ENCODE data around the gene RSPH1. TPM values are rescaled to one million over a fixed set of nuclear protein-coding genes. Genes with fewer than 3 reads are reported as not detected.
A peak's percentile ranks its signal among the peaks of the same experiment; 100 is the strongest.

Gene RSPH1
- total RNA-seq = not detected

- peak; percentile 99 for DNase-seq
- Mint-ChIP-seq H3K4me3 (peak within 1 kb of the TSS; percentile 89), H3K36me3 (ENCODE audit: insufficient read depth) (no peaks in the 10 kb centered on the region), H3K9me3 (no peaks in the 10 kb centered on the region), H3K27me3 (ENCODE audit: low read depth) (no peaks in the 10 kb centered on the region), H3K4me1 (ENCODE audit: low read depth) (peaks cover 13% of the 10 kb centered on the region)
- peak; percentile 99 for ATAC-seq
Measured at GRCh38 chr21:42496120-42496838, at the start of gene RSPH1. Gene RSPH1 (minus strand): TSS chr21:42496224. CDS start chr21:42496186, 38 bp downstream.

GRCh38 chr21:42545745-42546144 is 49.7 kb upstream of the RSPH1 start:
- ATAC-seq = no peak
- peaks cover 2% of the 10 kb centered on the region for H3K4me1 Mint-ChIP-seq (ENCODE audit: low read depth)
- DNase-seq = no peak
- H3K27me3 Mint-ChIP-seq (ENCODE audit: low read depth) = no peaks in the 10 kb centered on the region
- H3K36me3 Mint-ChIP-seq (ENCODE audit: insufficient read depth) = peaks cover 38% of the 10 kb centered on the region
- H3K4me3 Mint-ChIP-seq = no peak overlapping the region
- H3K9me3 Mint-ChIP-seq = no peaks in the 10 kb centered on the region

GRCh38 chr21:42545317-42545716 is 49.3 kb upstream of the RSPH1 start:
- no peak overlapping the region for H3K4me3 Mint-ChIP-seq
- DNase-seq (no peak), ATAC-seq (no peak)
- peaks cover 38% of the 10 kb centered on the region for H3K36me3 Mint-ChIP-seq (ENCODE audit: insufficient read depth)
- H3K9me3 Mint-ChIP-seq = no peaks in the 10 kb centered on the region
- peaks cover 2% of the 10 kb centered on the region for H3K4me1 Mint-ChIP-seq (ENCODE audit: low read depth)
- no peaks in the 10 kb centered on the region for H3K27me3 Mint-ChIP-seq (ENCODE audit: low read depth)

GRCh38 chr21:42544544-42544943 is 48.5 kb upstream of the RSPH1 start:
- peaks cover 2% of the 10 kb centered on the region for H3K4me1 Mint-ChIP-seq (ENCODE audit: low read depth)
- H3K9me3 Mint-ChIP-seq = no peaks in the 10 kb centered on the region
- no peak for DNase-seq
- H3K4me3 Mint-ChIP-seq = no peak overlapping the region
- H3K36me3 Mint-ChIP-seq (ENCODE audit: insufficient read depth) = peaks cover 40% of the 10 kb centered on the region
- H3K27me3 Mint-ChIP-seq (ENCODE audit: low read depth) = no peaks in the 10 kb centered on the region
- no peak for ATAC-seq

GRCh38 chr21:42543106-42543847 is 47.3 kb upstream of the RSPH1 start:
- no peak for ATAC-seq
- peaks cover 33% of the 10 kb centered on the region for H3K36me3 Mint-ChIP-seq (ENCODE audit: insufficient read depth)
- H3K4me3 Mint-ChIP-seq = no peak overlapping the region

GRCh38 chr21:42542596-42542995 is 46.6 kb upstream of the RSPH1 start:
- DNase-seq = no peak
- Mint-ChIP-seq H3K4me1 (ENCODE audit: low read depth) (peaks cover 5% of the 10 kb centered on the region), H3K9me3 (no peaks in the 10 kb centered on the region), H3K27me3 (ENCODE audit: low read depth) (no peaks in the 10 kb centered on the region), H3K4me3 (no peak overlapping the region), H3K36me3 (ENCODE audit: insufficient read depth) (peaks cover 32% of the 10 kb centered on the region)
- ATAC-seq = no peak

More at GRCh38 chr21:42543106-42543847, 47.3 kb upstream of the RSPH1 start:
- Mint-ChIP-seq H3K27me3 (ENCODE audit: low read depth) (no peaks in the 10 kb centered on the region), H3K9me3 (no peaks in the 10 kb centered on the region), H3K4me1 (ENCODE audit: low read depth) (peaks cover 3% of the 10 kb centered on the region)
- no peak for DNase-seq

- peaks cover 32% of the 10 kb centered on the region for H3K36me3 Mint-ChIP-seq (ENCODE audit: insufficient read depth)
- peaks cover 5% of the 10 kb centered on the region for H3K4me1 Mint-ChIP-seq (ENCODE audit: low read depth)
- H3K27me3 Mint-ChIP-seq (ENCODE audit: low read depth) = no peaks in the 10 kb centered on the region
- ATAC-seq (no peak), DNase-seq (no peak)
- H3K4me3 Mint-ChIP-seq = no peak overlapping the region
- H3K9me3 Mint-ChIP-seq = no peaks in the 10 kb centered on the region
Measured at GRCh38 chr21:42542196-42542595, 46.2 kb upstream of the RSPH1 start.

GRCh38 chr21:42541618-42542017 is 45.6 kb upstream of the RSPH1 start:
- H3K4me1 Mint-ChIP-seq (ENCODE audit: low read depth) = peaks cover 5% of the 10 kb centered on the region
- no peaks in the 10 kb centered on the region for H3K9me3 Mint-ChIP-seq
- no peak for ATAC-seq
- H3K36me3 Mint-ChIP-seq (ENCODE audit: insufficient read depth) = peaks cover 33% of the 10 kb centered on the region
- H3K4me3 Mint-ChIP-seq = no peak overlapping the region
- DNase-seq = no peak
- H3K27me3 Mint-ChIP-seq (ENCODE audit: low read depth) = no peaks in the 10 kb centered on the region

- Mint-ChIP-seq H3K27me3 (ENCODE audit: low read depth) (no peaks in the 10 kb centered on the region), H3K9me3 (no peaks in the 10 kb centered on the region), H3K4me3 (no peak overlapping the region), H3K4me1 (ENCODE audit: low read depth) (peaks cover 5% of the 10 kb centered on the region), H3K36me3 (ENCODE audit: insufficient read depth) (peaks cover 37% of the 10 kb centered on the region)
- no peak for DNase-seq
- ATAC-seq = no peak
Measured at GRCh38 chr21:42541174-42541573, 45.1 kb upstream of the RSPH1 start.

- Mint-ChIP-seq H3K9me3 (no peaks in the 10 kb centered on the region), H3K36me3 (ENCODE audit: insufficient read depth) (peaks cover 36% of the 10 kb centered on the region)
- no peak for ATAC-seq
Measured at GRCh38 chr21:42540396-42540795, 44.4 kb upstream of the RSPH1 start.

GRCh38 chr21:42539931-42540343 is 43.9 kb upstream of the RSPH1 start:
- no peak overlapping the region for H3K4me3 Mint-ChIP-seq
- DNase-seq (no peak), ATAC-seq (no peak)
- H3K9me3 Mint-ChIP-seq = no peaks in the 10 kb centered on the region
- peaks cover 33% of the 10 kb centered on the region for H3K36me3 Mint-ChIP-seq (ENCODE audit: insufficient read depth)
- H3K27me3 Mint-ChIP-seq (ENCODE audit: low read depth) = no peaks in the 10 kb centered on the region
- peaks cover 5% of the 10 kb centered on the region for H3K4me1 Mint-ChIP-seq (ENCODE audit: low read depth)

More at GRCh38 chr21:42540396-42540795, 44.4 kb upstream of the RSPH1 start:
- Mint-ChIP-seq H3K4me3 (no peak overlapping the region), H3K4me1 (ENCODE audit: low read depth) (peaks cover 5% of the 10 kb centered on the region), H3K27me3 (ENCODE audit: low read depth) (no peaks in the 10 kb centered on the region)
- DNase-seq = no peak

- no peaks in the 10 kb centered on the region for H3K27me3 Mint-ChIP-seq (ENCODE audit: low read depth)
- ATAC-seq (no peak), DNase-seq (no peak)
- H3K36me3 Mint-ChIP-seq (ENCODE audit: insufficient read depth) = peaks cover 30% of the 10 kb centered on the region
- H3K9me3 Mint-ChIP-seq = no peaks in the 10 kb centered on the region
- no peak overlapping the region for H3K4me3 Mint-ChIP-seq
- H3K4me1 Mint-ChIP-seq (ENCODE audit: low read depth) = peaks cover 9% of the 10 kb centered on the region
Measured at GRCh38 chr21:42539342-42539741, 43.3 kb upstream of the RSPH1 start.

GRCh38 chr21:42538479-42539275 is 42.7 kb upstream of the RSPH1 start:
- ATAC-seq (no peak), DNase-seq (no peak)
- Mint-ChIP-seq H3K27me3 (ENCODE audit: low read depth) (no peaks in the 10 kb centered on the region), H3K9me3 (no peaks in the 10 kb centered on the region), H3K4me1 (ENCODE audit: low read depth) (peaks cover 13% of the 10 kb centered on the region), H3K4me3 (no peak overlapping the region), H3K36me3 (ENCODE audit: insufficient read depth) (peaks cover 31% of the 10 kb centered on the region)

- no peak overlapping the region for H3K4me3 Mint-ChIP-seq
- DNase-seq (no peak), ATAC-seq (peak in 1 of 2 donors; percentile 27)
- peaks cover 27% of the 10 kb centered on the region for H3K36me3 Mint-ChIP-seq (ENCODE audit: insufficient read depth)
- no peaks in the 10 kb centered on the region for H3K27me3 Mint-ChIP-seq (ENCODE audit: low read depth)
- no peaks in the 10 kb centered on the region for H3K9me3 Mint-ChIP-seq
- H3K4me1 Mint-ChIP-seq (ENCODE audit: low read depth) = peaks cover 13% of the 10 kb centered on the region
Measured at GRCh38 chr21:42537106-42537742, 41.2 kb upstream of the RSPH1 start.

Measured in activated T-cell treated with anti-CD3 and anti-CD28 coated beads, Interleukin-2, amount 50 U/mL, for 4 hours (primary cell).